OCI-LY1 (cell line): Measurements from ENCODE around the gene CPSF3.

ENCODE experiments used
- H2AFZ ChIP-seq: fragments of 200-600 bp; sonication (generic), shearing (Covaris generic); 2 replicates; pipeline ENCODE4 v1.6.0; 2014; ENCODE audit warnings: antibody characterized with exemption, mild to moderate bottlenecking, low read length
- H3F3A ChIP-seq: fragments of 200-600 bp; sonication (generic), shearing (Covaris generic); 2 replicates; pipeline ENCODE4 v1.6.0; 2014; ENCODE audit warnings: mild to moderate bottlenecking, antibody characterized with exemption, low read length, moderate library complexity; ENCODE audit not compliant: insufficient read depth
- H3K27ac ChIP-seq: fragments of 200-600 bp; sonication (generic); 2 replicates; pipeline ENCODE4 v1.5.1; 2014; ENCODE audit warnings: low read length, mixed run types, mild to moderate bottlenecking, low read depth; ENCODE audit not compliant: poor library complexity, severe bottlenecking
- H3K27me3 ChIP-seq: fragments of 200-600 bp; sonication (generic); 2 replicates; pipeline ENCODE4 v1.6.0; 2014; ENCODE audit warnings: antibody characterized with exemption, mild to moderate bottlenecking, low read length, moderate library complexity; ENCODE audit not compliant: insufficient read depth
- H3K36me3 ChIP-seq: fragments of 200-600 bp; sonication (generic); 2 replicates; pipeline ENCODE4 v1.6.1; 2014; ENCODE audit warnings: mild to moderate bottlenecking, antibody characterized with exemption, low read length, moderate library complexity, mixed read lengths; ENCODE audit not compliant: insufficient read depth
- H3K4me1 ChIP-seq: fragments of 200-600 bp; sonication (generic); 2 replicates; pipeline ENCODE4 v1.5.1; 2014; ENCODE audit warnings: mild to moderate bottlenecking, low read length, moderate library complexity; ENCODE audit not compliant: insufficient read depth, severe bottlenecking
- H3K4me2 ChIP-seq: fragments of 200-600 bp; sonication (generic), shearing (Covaris generic); 2 replicates; pipeline ENCODE4 v1.6.1; 2014; ENCODE audit warnings: low read length
- H3K4me3 ChIP-seq: fragments of 200-600 bp; sonication (generic); 2 replicates; pipeline ENCODE4 v1.5.1; 2014; ENCODE audit warnings: low read length, low read depth, mild to moderate bottlenecking, mixed read lengths; ENCODE audit not compliant: poor library complexity, severe bottlenecking
- H3K79me2 ChIP-seq: fragments of 200-600 bp; shearing (Covaris generic); 2 replicates; pipeline ENCODE4 v1.6.1; 2016; ENCODE audit warnings: mixed run types, low read length, mixed read lengths; ENCODE audit not compliant: insufficient read depth
- H3K9ac ChIP-seq: fragments of 200-600 bp; sonication (generic), shearing (Covaris generic); 2 replicates; pipeline ENCODE4 v1.6.1; 2014; ENCODE audit warnings: mild to moderate bottlenecking, low read length, mixed read lengths
- H3K9me2 ChIP-seq: fragments of 200-600 bp; sonication (generic), shearing (Covaris generic); 2 replicates; pipeline ENCODE4 v1.6.1; 2014; ENCODE audit warnings: low read depth, mild to moderate bottlenecking, low read length, mixed read lengths
- H3K9me3 ChIP-seq: fragments of 200-600 bp; shearing (Covaris generic); 2 replicates; pipeline ENCODE4 v1.6.1; 2014; ENCODE audit warnings: low read length, mixed read lengths
- H4K20me1 ChIP-seq: fragments of 200-600 bp; sonication (generic), shearing (Covaris generic); 2 replicates; pipeline ENCODE4 v1.6.0; 2016; ENCODE audit warnings: mild to moderate bottlenecking, low read length; ENCODE audit not compliant: insufficient read depth
- EZH2 ChIP-seq: fragments of 200-600 bp; sonication (generic), shearing (Covaris generic); IDR thresholded peaks from 2 replicates; pipeline ENCODE4 v1.8.0; 2017; ENCODE audit warnings: borderline replicate concordance, mixed run types, mild to moderate bottlenecking, antibody characterized with exemption, low read length, moderate library complexity, mixed read lengths
- TF ChIP-seq, protein P1 (sequence below): fragments of 200-600 bp; sonication (generic), shearing (Covaris generic); IDR thresholded peaks from 2 replicates; pipeline ENCODE4 v1.5.1; 2017; ENCODE audit warnings: mild to moderate bottlenecking, antibody characterized with exemption, low read length, moderate library complexity, mixed read lengths

Gene CPSF3

DNA sequence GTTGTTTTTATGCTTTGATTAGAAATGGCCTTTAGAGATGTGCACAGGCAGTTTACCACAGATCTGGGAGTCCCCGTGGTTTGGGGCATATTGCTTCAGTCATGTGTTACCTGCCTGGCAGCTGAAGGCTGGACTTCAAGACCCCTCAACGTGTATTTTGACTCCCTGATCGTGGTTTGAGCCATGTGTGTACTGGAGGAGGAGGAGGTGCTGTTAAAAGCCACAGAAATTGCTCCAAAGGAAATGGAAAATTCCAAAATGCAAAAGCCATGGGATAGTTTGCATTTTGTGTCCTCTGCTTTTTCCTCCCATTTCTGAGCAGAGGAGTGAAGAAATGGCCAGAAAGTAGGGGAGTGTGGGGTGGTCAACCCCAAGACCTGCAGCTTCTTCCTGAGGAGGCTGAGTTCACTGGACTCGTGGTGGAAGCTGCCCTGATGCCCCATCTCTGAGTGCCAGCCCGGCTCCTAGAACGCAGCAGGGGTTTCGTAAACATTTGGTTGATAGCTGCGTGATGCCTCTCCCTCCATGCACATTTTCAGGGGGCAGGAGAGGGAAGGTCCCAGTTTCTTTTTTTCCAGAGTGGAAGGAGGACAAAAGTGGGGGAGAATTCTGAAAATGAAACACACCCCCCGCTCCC lies 45.9 kb upstream of the CPSF3 start:
- Histone ChIP-seq H3K9me3 (no peaks in the 10 kb centered on the region), H3K79me2 (no peaks in the 10 kb centered on the region), H3K36me3 (no peaks in the 10 kb centered on the region), H3F3A (no peaks in the 10 kb centered on the region), H3K27ac (no peak overlapping the region), H4K20me1 (no peaks in the 10 kb centered on the region), H3K4me1 (no peaks in the 10 kb centered on the region), H3K4me2 (no peak overlapping the region), H3K9me2 (no peaks in the 10 kb centered on the region), H2AFZ (no peak overlapping the region), H3K27me3 (0 out of 2 replicates have a peak, but pooled peaks cover 10% of the 10 kb centered on the region), H3K9ac (no peak overlapping the region), H3K4me3 (no peak overlapping the region)
- no peak for TF ChIP-seq EZH2
- TF ChIP-seq, protein P1, sequence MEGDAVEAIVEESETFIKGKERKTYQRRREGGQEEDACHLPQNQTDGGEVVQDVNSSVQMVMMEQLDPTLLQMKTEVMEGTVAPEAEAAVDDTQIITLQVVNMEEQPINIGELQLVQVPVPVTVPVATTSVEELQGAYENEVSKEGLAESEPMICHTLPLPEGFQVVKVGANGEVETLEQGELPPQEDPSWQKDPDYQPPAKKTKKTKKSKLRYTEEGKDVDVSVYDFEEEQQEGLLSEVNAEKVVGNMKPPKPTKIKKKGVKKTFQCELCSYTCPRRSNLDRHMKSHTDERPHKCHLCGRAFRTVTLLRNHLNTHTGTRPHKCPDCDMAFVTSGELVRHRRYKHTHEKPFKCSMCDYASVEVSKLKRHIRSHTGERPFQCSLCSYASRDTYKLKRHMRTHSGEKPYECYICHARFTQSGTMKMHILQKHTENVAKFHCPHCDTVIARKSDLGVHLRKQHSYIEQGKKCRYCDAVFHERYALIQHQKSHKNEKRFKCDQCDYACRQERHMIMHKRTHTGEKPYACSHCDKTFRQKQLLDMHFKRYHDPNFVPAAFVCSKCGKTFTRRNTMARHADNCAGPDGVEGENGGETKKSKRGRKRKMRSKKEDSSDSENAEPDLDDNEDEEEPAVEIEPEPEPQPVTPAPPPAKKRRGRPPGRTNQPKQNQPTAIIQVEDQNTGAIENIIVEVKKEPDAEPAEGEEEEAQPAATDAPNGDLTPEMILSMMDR = no peak

DNA sequence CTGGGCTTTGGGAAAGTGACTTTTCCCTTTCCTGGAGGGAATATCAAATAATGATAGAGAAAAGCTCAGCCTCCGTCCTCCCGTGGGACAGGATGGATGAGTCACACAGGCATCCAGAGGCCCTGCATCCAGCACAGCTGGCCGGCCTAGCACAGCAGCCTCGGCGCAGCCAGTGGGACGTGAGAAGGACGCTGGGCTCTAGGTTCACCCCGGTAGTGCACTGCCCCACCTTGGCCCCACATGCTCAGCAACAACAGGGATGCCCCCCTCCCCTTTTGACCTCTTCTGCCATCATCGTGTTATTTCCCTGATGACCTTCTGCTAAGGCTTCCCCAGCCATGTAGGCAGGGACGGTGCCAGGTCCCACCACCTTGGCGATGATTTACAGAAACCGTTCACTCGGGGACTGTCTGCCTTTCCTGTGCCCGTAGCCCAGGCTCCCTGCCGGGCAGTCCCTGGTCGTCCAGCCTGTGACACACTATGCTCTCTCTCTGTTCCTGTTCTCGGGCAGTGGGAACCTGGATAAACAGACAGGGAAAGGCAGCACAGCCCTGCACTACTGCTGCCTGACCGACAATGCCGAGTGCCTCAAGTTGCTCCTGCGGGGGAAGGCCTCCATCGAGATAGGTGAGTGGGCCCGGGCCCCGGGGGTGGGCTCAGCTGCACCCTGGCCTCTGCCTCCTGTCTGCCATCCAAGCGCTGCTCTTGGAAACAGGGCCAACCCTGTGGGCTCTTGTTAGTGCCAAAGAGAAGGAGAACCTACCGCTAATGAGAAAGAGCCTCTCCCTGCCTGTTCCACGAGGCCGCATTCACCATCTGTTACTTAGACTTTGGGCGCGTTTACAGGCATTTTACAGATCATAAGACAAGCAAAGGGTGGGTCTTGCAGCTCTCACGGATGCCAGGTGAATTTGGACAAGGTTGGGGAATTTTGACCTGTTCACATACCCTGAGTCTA lies 44.7 kb upstream of the CPSF3 start:
- H3K9me3 ChIP-seq = no peaks in the 10 kb centered on the region
- no peaks in the 10 kb centered on the region for H3K79me2 ChIP-seq
- H3K4me2 ChIP-seq = no peak overlapping the region
- H3K4me1 ChIP-seq = no peaks in the 10 kb centered on the region
- H2AFZ ChIP-seq = no peak overlapping the region
- TF ChIP-seq, protein P1 = no peak
- TF ChIP-seq EZH2 = no peak
- H3F3A ChIP-seq = no peaks in the 10 kb centered on the region
- H3K9ac ChIP-seq = no peak overlapping the region
- no peaks in the 10 kb centered on the region for H4K20me1 ChIP-seq
- no peak overlapping the region for H3K4me3 ChIP-seq
- H3K27me3 ChIP-seq = 0 out of 2 replicates have a peak, but pooled peaks cover 10% of the 10 kb centered on the region
- no peaks in the 10 kb centered on the region for H3K9me2 ChIP-seq
- H3K27ac ChIP-seq = no peak overlapping the region
- no peaks in the 10 kb centered on the region for H3K36me3 ChIP-seq

DNA sequence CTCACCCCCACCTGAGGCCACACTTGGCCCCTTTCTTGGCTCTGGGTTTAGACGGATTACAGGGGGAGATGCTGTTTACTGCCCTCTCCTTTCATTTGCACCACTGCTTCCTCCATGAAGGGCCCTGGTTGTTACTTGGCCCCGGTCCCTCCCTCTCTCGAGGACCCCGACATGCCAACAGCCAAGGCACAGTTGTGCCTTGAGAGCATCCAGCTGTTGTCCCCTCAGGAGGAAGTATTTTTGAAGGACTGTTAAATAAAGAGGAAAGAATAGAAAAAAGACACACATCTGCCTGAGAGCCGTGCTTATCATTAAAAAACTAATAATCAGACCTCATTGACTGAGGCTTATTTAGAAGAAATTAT lies 44.1 kb upstream of the CPSF3 start:
- no peaks in the 10 kb centered on the region for H3K4me1 ChIP-seq

More for the DNA sequence above, 44.1 kb upstream of the CPSF3 start:
- Histone ChIP-seq H3K9me2 (no peaks in the 10 kb centered on the region), H2AFZ (no peak overlapping the region), H3K27me3 (0 out of 2 replicates have a peak, but pooled peaks cover 10% of the 10 kb centered on the region), H3K36me3 (no peaks in the 10 kb centered on the region), H3K79me2 (no peaks in the 10 kb centered on the region), H3K9me3 (no peaks in the 10 kb centered on the region), H3K9ac (no peak overlapping the region), H3K27ac (no peak overlapping the region), H3K4me2 (no peak overlapping the region), H4K20me1 (no peaks in the 10 kb centered on the region), H3F3A (no peaks in the 10 kb centered on the region), H3K4me3 (no peak overlapping the region)
- TF ChIP-seq, protein P1 = no peak
- TF ChIP-seq EZH2 = no peak
